ENCODE measurements around the gene SRPK2. TPM values are rescaled to one million over a fixed set of nuclear protein-coding genes. Genes with fewer than 3 reads are reported as not detected.

Gene SRPK2
- total and polyA plus RNA-seq, 12 donors: 10.5 to 40.4 (median 35.1) TPM

DNA sequence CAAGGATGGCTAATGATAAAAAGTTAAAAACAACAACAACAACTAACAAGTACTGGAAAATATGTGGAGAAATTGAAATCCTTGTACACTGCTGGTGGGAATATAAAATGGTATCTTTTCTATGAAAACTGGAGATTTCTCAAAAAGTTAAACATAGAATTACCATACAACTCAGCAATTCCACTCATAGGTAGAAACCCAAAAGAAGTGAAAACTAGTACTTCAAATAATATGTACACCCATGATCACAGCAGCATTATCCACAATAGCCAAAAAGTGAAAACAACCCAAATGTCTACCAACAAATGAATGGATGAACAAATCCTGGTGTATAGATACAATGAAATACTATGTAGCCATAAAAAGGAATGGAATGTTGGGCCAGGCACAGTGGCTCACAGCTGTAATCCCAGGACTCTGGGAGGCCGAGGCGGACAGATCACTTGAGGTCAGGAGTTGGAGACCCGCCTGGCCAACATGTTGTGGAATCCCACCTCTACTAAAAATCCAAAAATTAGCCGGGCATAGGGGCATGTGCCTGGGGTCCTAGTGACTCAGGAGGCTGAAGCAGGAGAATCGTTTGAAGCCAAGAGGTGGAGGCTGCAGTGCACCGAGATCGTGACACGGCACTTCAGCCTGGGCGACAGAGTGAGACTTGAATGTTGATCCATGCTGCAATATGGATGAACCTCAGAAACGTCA, 66.8 kb downstream of the SRPK2 start:
- intact Hi-C loops (cut with DNase I): loop anchor here in 3 of 10 donors (10.0 kb wide), 3 partner anchors 63 to 167 kb away; partner anchors contain the start of gene SRPK2 (in 1 of the 3)
- Histone ChIP-seq H3K9me3 (no peaks in the 10 kb centered on the region), H3K27me3 (no peaks in the 10 kb centered on the region), H3K4me3 (no peak overlapping the region), H3K27ac (no peak overlapping the region), H3K4me1 (peaks cover 0 to 24% (median 0%) of the 10 kb centered on the region in 9 donors), H3K36me3 (no peaks in the 10 kb centered on the region)
- TF ChIP-seq, protein P1, sequence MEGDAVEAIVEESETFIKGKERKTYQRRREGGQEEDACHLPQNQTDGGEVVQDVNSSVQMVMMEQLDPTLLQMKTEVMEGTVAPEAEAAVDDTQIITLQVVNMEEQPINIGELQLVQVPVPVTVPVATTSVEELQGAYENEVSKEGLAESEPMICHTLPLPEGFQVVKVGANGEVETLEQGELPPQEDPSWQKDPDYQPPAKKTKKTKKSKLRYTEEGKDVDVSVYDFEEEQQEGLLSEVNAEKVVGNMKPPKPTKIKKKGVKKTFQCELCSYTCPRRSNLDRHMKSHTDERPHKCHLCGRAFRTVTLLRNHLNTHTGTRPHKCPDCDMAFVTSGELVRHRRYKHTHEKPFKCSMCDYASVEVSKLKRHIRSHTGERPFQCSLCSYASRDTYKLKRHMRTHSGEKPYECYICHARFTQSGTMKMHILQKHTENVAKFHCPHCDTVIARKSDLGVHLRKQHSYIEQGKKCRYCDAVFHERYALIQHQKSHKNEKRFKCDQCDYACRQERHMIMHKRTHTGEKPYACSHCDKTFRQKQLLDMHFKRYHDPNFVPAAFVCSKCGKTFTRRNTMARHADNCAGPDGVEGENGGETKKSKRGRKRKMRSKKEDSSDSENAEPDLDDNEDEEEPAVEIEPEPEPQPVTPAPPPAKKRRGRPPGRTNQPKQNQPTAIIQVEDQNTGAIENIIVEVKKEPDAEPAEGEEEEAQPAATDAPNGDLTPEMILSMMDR (IDR thresholded peaks at IDR 0.05): no peak
- DNase-seq (no peak), ATAC-seq (no peak)
- WGBS, 2 donors: 96% methylated on average over 10 of the region's 10 CpGs

DNA sequence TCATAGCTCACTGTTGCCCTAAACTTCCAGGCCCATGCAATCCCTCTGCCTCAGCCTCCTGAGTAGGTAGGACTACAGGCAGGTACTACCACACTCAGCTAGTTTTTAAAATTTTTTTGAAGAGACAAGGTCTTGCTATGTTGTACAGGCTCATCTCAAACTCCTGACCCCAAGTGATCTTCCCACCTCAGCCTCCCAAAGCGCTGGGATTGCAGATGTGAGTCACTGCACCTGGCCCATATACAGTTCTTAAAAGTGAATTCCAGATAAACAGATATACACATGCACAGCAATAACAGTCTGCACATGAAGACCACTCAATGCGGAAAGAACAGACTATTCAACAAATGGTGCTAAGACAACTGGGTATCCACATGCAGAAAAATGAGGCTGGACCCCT, 67.8 kb downstream of the SRPK2 start:
- ATAC-seq (no peak), DNase-seq (no peak)
- no peaks in the 10 kb centered on the region for H3K36me3 ChIP-seq
- no peak overlapping the region for H3K27ac ChIP-seq
- TF ChIP-seq, protein P1 (IDR thresholded peaks at IDR 0.05): no peak
- no peaks in the 10 kb centered on the region for H3K27me3 ChIP-seq
- WGBS, 2 donors: 96 to 100% methylated on average over 2 of the region's 2 CpGs
- no peaks in the 10 kb centered on the region for H3K9me3 ChIP-seq
- no peak overlapping the region for H3K4me3 ChIP-seq
- peaks cover 0 to 23% (median 3%) of the 10 kb centered on the region in 9 donors for H3K4me1 ChIP-seq
- intact Hi-C loops (cut with DNase I): loop anchor here in 3 of 10 donors (10.0 kb wide), 3 partner anchors 64 to 166 kb away; partner anchors contain the start of gene SRPK2 (in 1 of the 3)

DNA sequence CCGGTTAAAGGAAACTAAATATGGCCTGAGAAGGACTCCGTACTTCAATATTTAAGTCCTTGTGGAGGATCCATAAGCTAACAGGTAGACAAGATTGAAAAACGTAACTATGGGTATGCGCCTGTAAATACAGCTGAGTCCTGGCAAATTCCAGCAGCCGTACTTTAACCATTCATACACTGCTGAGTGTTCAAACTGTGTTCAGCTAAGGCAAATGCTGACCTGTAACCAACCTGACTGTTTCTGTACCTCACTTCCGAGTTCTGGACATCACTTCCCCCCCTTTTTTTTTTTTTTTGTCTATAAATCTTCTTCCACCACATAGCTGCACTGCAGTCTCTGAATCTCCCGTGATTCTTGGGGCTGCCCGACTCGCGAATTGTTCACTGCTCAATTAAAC, 69.1 kb downstream of the SRPK2 start:
- 90 to 92% methylated on average over 10 of the region's 10 CpGs for WGBS, 2 donors
- H3K4me1 ChIP-seq: peaks cover 0 to 16% (median 3%) of the 10 kb centered on the region in 9 donors
- no peaks in the 10 kb centered on the region for H3K9me3 ChIP-seq
- no peak overlapping the region for H3K27ac ChIP-seq
- no peaks in the 10 kb centered on the region for H3K27me3 ChIP-seq
- no peak overlapping the region for H3K4me3 ChIP-seq
- no peaks in the 10 kb centered on the region for H3K36me3 ChIP-seq
- intact Hi-C loops (cut with DNase I): no loop called here
- ATAC-seq (no peak), DNase-seq (no peak)
- TF ChIP-seq, protein P1 (IDR thresholded peaks at IDR 0.05): no peak

DNA sequence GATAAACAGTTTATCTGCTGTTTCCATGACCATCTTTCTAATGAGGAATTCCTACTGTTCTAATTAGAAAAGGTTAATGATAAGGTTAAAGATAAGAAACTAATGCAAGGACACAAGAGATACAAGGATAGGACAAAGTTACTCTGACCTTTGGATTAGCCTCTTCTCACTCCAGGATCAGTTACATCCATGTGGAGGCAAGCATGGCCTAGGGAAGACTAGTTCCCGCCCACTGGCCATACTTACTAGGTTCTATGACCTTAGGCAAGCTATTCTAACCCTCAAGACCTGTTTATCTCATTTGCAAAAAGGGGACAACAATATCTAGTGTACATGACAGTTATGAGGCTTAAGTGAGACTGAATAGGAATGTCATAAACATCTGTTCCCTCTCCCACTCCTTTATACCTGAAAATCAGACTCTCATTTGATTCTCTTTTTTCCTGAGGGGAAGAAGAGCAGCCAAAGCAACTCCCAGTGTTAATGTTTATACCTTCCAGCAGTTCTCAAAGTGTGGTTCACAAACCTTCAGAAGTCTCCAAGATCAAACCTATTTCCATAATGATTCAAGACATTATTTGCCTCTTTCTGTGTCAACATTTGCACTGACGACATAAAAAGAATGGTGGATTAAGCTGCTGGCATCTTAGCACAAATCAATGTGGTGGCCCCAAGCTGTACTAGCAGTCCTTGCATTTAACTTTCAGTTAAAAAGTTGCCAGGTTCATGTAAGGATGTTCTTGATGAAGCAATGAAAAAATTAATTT, 72.0 kb downstream of the SRPK2 start:
- intact Hi-C loops (cut with DNase I): no loop called here
- 99 to 100% methylated on average over 2 of the region's 2 CpGs for WGBS, 2 donors

More for the DNA sequence above, 72.0 kb downstream of the SRPK2 start:
- H3K27me3 ChIP-seq: no peaks in the 10 kb centered on the region
- no peak for DNase-seq
- peaks cover 0 to 7% (median 0%) of the 10 kb centered on the region in 9 donors for H3K4me1 ChIP-seq
- no peak overlapping the region for H3K4me3 ChIP-seq
- ATAC-seq: no peak
- no peaks in the 10 kb centered on the region for H3K9me3 ChIP-seq
- TF ChIP-seq, protein P1 (IDR thresholded peaks at IDR 0.05): no peak
- H3K27ac ChIP-seq: no peak overlapping the region
- H3K36me3 ChIP-seq: no peaks in the 10 kb centered on the region

All from heart right ventricle (tissue), 16 donors.